ENCODE data around the gene MSRB3. TPM values are rescaled to one million over a fixed set of nuclear protein-coding genes. Genes with fewer than 3 reads are reported as not detected.
"Not testable (repeated sequence)": the region's sequence is repeated elsewhere in the genome, so short reads cannot be mapped to it uniquely, and the experiment has no call there.

MSRB3 gene
- total RNA-seq, 2 donors from 2014 or later = 3.6 to 14.5 TPM

- no peaks in the 10 kb centered on the region for H3K36me3 ChIP-seq (replicated peaks in 1 of 2; ENCODE audit: insufficient read depth in 1 of 2, low read depth in 2 of 2)
- no peak overlapping the region for H3K4me3 ChIP-seq
- H3K4me1 ChIP-seq = no peaks in the 10 kb centered on the region
- DNase-seq (no peak), ATAC-seq (no peak)
- TF ChIP-seq CTCF (IDR thresholded peaks at IDR 0.05) = no peak
- no peak for TF ChIP-seq POLR2A (IDR thresholded peaks at IDR 0.05)
- no peaks in the 10 kb centered on the region for H3K9me3 ChIP-seq
- H3K27ac ChIP-seq = no peak overlapping the region
- intact Hi-C loops (cut with DNase I) = no loop called here
- H3K27me3 ChIP-seq = no peaks in the 10 kb centered on the region
Observed at GRCh38 chr12:65477721-65478120, 199.2 kb downstream of the MSRB3 start.

GRCh38 chr12:65483891-65484516 is 205.5 kb downstream of the MSRB3 start:
- 92 to 100% methylated on average over 3 of the region's 3 CpGs for WGBS, 2 donors
- intact Hi-C loops (cut with DNase I); H3K27ac ChIP-seq: not testable (repeated sequence)

GRCh38 chr12:65488197-65488596 is 209.7 kb downstream of the MSRB3 start:
- Histone ChIP-seq H3K4me1 (peaks cover 6% of the 10 kb centered on the region), H3K27me3 (no peaks in the 10 kb centered on the region), H3K4me3 (no peak overlapping the region), H3K9me3 (peaks cover 0 to 13% (median 0%) of the 10 kb centered on the region in 3 donors), H3K36me3 (replicated peaks in 1 of 2; ENCODE audit: insufficient read depth in 1 of 2, low read depth in 2 of 2) (no peaks in the 10 kb centered on the region), H3K27ac (no peak overlapping the region)
- ATAC-seq = no peak
- no peak for DNase-seq
- intact Hi-C loops (cut with DNase I) = no loop called here
- TF ChIP-seq POLR2A (IDR thresholded peaks at IDR 0.05) (no peak), CTCF (IDR thresholded peaks at IDR 0.05) (no peak)
- 75 to 85% methylated on average over 4 of the region's 4 CpGs for WGBS, 2 donors

More at GRCh38 chr12:65483891-65484516, 205.5 kb downstream of the MSRB3 start:
- H3K4me3 ChIP-seq; ATAC-seq; H3K27me3 ChIP-seq; H3K36me3 ChIP-seq (replicated peaks in 1 of 2; ENCODE audit: insufficient read depth in 1 of 2, low read depth in 2 of 2); DNase-seq; H3K4me1 ChIP-seq: not testable (repeated sequence)
- peaks cover 0 to 13% (median 0%) of the 10 kb centered on the region in 3 donors for H3K9me3 ChIP-seq

- TF ChIP-seq CTCF (IDR thresholded peaks at IDR 0.05) (no peak), POLR2A (IDR thresholded peaks at IDR 0.05) (no peak)
- no peak for DNase-seq
- peak; percentile 91 for ATAC-seq
- H3K4me3 ChIP-seq = no peak overlapping the region
- intact Hi-C loops (cut with DNase I) = no loop called here
- no peaks in the 10 kb centered on the region for H3K36me3 ChIP-seq (replicated peaks in 1 of 2; ENCODE audit: insufficient read depth in 1 of 2, low read depth in 2 of 2)
- no peaks in the 10 kb centered on the region for H3K27me3 ChIP-seq
- H3K9me3 ChIP-seq = no peaks in the 10 kb centered on the region
- H3K4me1 ChIP-seq = peaks cover 16% of the 10 kb centered on the region
- H3K27ac ChIP-seq = peak overlapping the region in 3 of 4 donors; percentile 54 to 70 (median 61)
Observed at GRCh38 chr12:65490250-65490649, 211.8 kb downstream of the MSRB3 start.

GRCh38 chr12:65492998-65493912 is 214.8 kb downstream of the MSRB3 start:
- peaks cover 16% of the 10 kb centered on the region for H3K4me1 ChIP-seq
- H3K27ac ChIP-seq = peak overlapping the region in 1 of 4 donors; percentile 30
- DNase-seq (no peak), ATAC-seq (no peak)
- H3K4me3 ChIP-seq = no peak overlapping the region
- no peaks in the 10 kb centered on the region for H3K9me3 ChIP-seq
- WGBS, 2 donors = 48 to 54% methylated on average over 1 of the region's 1 CpG
- no peak for TF ChIP-seq CTCF (IDR thresholded peaks at IDR 0.05)
- TF ChIP-seq POLR2A (IDR thresholded peaks at IDR 0.05) = no peak
- intact Hi-C loops (cut with DNase I) = no loop called here
- no peaks in the 10 kb centered on the region for H3K36me3 ChIP-seq (replicated peaks in 1 of 2; ENCODE audit: insufficient read depth in 1 of 2, low read depth in 2 of 2)
- no peaks in the 10 kb centered on the region for H3K27me3 ChIP-seq

Measured in body of pancreas (tissue), 4 donors.